Activated effector memory CD4-positive, alpha-beta T cell treated with Interleukin-2 at 50 U/mL for 16 hours (primary cell): ENCODE data around the gene GJB6.

ENCODE experiments used
- DNase-seq: peaks from one replicate; pipeline ENCODE4 v3.0.0-alpha.2; 2020

GJB6 gene

GRCh38 chr13:20185366-20186056, 46.6 kb downstream of the GJB6 start:
- DNase-seq: no peak

GRCh38 chr13:20182231-20182846, 49.8 kb downstream of the GJB6 start:
- no peak for DNase-seq

GRCh38 chr13:20181188-20181587, 50.9 kb downstream of the GJB6 start:
- no peak for DNase-seq

- no peak for DNase-seq
Measured at GRCh38 chr13:20178156-20178555, 54.0 kb downstream of the GJB6 start.

GRCh38 chr13:20177049-20177831, 54.9 kb downstream of the GJB6 start:
- no peak for DNase-seq

GRCh38 chr13:20175907-20176652, 56.0 kb downstream of the GJB6 start:
- DNase-seq: no peak

GRCh38 chr13:20175406-20175794, 56.7 kb downstream of the GJB6 start:
- no peak for DNase-seq

- DNase-seq: peak; percentile 48
Measured at GRCh38 chr13:20174656-20175405, 57.3 kb downstream of the GJB6 start.

- DNase-seq: no peak
Measured at GRCh38 chr13:20173116-20173746, 58.9 kb downstream of the GJB6 start.
